Spinal cord (tissue), 10 donors: ENCODE results near the gene ABCC3. TPM values are rescaled to one million over a fixed set of nuclear protein-coding genes. Genes with fewer than 3 reads are reported as not detected.

Experiments
- DNase-seq, 6 donors: peaks; one replicate each; pipeline versions ENCODE4 v3.0.0 to v3.0.0-alpha.2; 2013 to 2015; ENCODE audit warnings: low spot score in 6 of 6, low read depth in 4 of 6
- H3K27ac ChIP-seq: one replicate; pipeline ENCODE4 v1.5.1; 2013; ENCODE audit warnings: low read depth, low read length, control low read depth
- H3K27me3 ChIP-seq: one replicate; pipeline ENCODE4 v1.6.1; 2013; ENCODE audit warnings: low read length; ENCODE audit not compliant: control insufficient read depth, insufficient read depth
- H3K36me3 ChIP-seq: one replicate; pipeline ENCODE4 v1.6.1; 2013; ENCODE audit warnings: low read length; ENCODE audit not compliant: control insufficient read depth, insufficient read depth
- H3K4me1 ChIP-seq: one replicate; pipeline ENCODE4 v1.6.1; 2013; ENCODE audit warnings: low read length; ENCODE audit not compliant: control insufficient read depth, insufficient read depth
- H3K4me3 ChIP-seq: one replicate; pipeline ENCODE4 v1.5.1; 2013; ENCODE audit warnings: low read depth, low read length, control low read depth
- H3K9me3 ChIP-seq: one replicate; pipeline ENCODE4 v1.6.1; 2013; ENCODE audit warnings: low read length; ENCODE audit not compliant: control insufficient read depth, insufficient read depth
- WGBS: methylation state at CpG from one replicate; pipeline ENCODE4 v1.1.5; 2013; ENCODE audit warnings: missing lambda C conversion rate; ENCODE audit not compliant: insufficient coverage; 5-methylcytosine and 5-hydroxymethylcytosine counted together
- polyA plus RNA-seq, 2 donors: library from polyadenylated mRNA; unstranded; fragments of 120-200 nt; gene quantifications; one replicate each; pipeline ENCODE4 v1.2.1, GENCODE V29; 2013; ENCODE audit not compliant: insufficient read length in 2 of 2
- total RNA-seq, 2 donors: library from RNA; depleted of rRNA in 1 of 2; stranded (reverse); fragments of 120-200 nt in 1 of 2; fragments of >200 nt in 1 of 2; gene quantifications; one replicate each; pipeline versions ENCODE4 v1.2.3 to v1.2.4, GENCODE V29; 2013 to 2014
- donor health status: healthy.

ABCC3 gene
- total and polyA plus RNA-seq, 4 donors = 0.17 to 1.2 (median 0.61) TPM

GRCh38 chr17:50590946-50591737, 43.5 kb upstream of the ABCC3 start:
- DNase-seq = no peak
- no peaks in the 10 kb centered on the region for H3K9me3 ChIP-seq
- H3K4me1 ChIP-seq = peaks cover 79% of the 10 kb centered on the region
- H3K4me3 ChIP-seq = no peak overlapping the region
- peaks cover 60% of the 10 kb centered on the region for H3K36me3 ChIP-seq
- H3K27ac ChIP-seq = no peak overlapping the region
- 96% methylated on average over 22 of the region's 24 CpGs for WGBS
- no peaks in the 10 kb centered on the region for H3K27me3 ChIP-seq

- no peak overlapping the region for H3K4me3 ChIP-seq
- WGBS = 11% methylated on average over 8 of the region's 10 CpGs
- peak in 2 of 6 donors; percentile 78 to 90 for DNase-seq
- no peaks in the 10 kb centered on the region for H3K9me3 ChIP-seq
- peaks cover 60% of the 10 kb centered on the region for H3K4me1 ChIP-seq
- no peaks in the 10 kb centered on the region for H3K27me3 ChIP-seq
- H3K27ac ChIP-seq = no peak overlapping the region
- H3K36me3 ChIP-seq = peaks cover 68% of the 10 kb centered on the region
Measured at GRCh38 chr17:50593321-50593720, 41.4 kb upstream of the ABCC3 start.

GRCh38 chr17:50594128-50594823, 40.4 kb upstream of the ABCC3 start:
- Histone ChIP-seq H3K36me3 (peaks cover 69% of the 10 kb centered on the region), H3K27me3 (no peaks in the 10 kb centered on the region), H3K4me3 (no peak overlapping the region), H3K27ac (no peak overlapping the region), H3K4me1 (peaks cover 51% of the 10 kb centered on the region), H3K9me3 (no peaks in the 10 kb centered on the region)
- DNase-seq = peak in 1 of 6 donors; percentile 73
- 37% methylated on average over 2 of the region's 11 CpGs for WGBS

- H3K9me3 ChIP-seq = no peaks in the 10 kb centered on the region
- H3K4me3 ChIP-seq = no peak overlapping the region
- peaks cover 72% of the 10 kb centered on the region for H3K36me3 ChIP-seq
- no peak overlapping the region for H3K27ac ChIP-seq
- peaks cover 45% of the 10 kb centered on the region for H3K4me1 ChIP-seq
- DNase-seq = no peak
- H3K27me3 ChIP-seq = no peaks in the 10 kb centered on the region
- WGBS = 62% methylated on average over 14 of the region's 21 CpGs
Measured at GRCh38 chr17:50594892-50595291, 39.8 kb upstream of the ABCC3 start.

GRCh38 chr17:50596191-50597037, 38.3 kb upstream of the ABCC3 start:
- Histone ChIP-seq H3K9me3 (no peaks in the 10 kb centered on the region), H3K27ac (no peak overlapping the region), H3K4me1 (peaks cover 31% of the 10 kb centered on the region), H3K27me3 (no peaks in the 10 kb centered on the region), H3K36me3 (peaks cover 72% of the 10 kb centered on the region), H3K4me3 (no peak overlapping the region)
- 63% methylated on average over 23 of the region's 34 CpGs for WGBS
- DNase-seq = no peak

GRCh38 chr17:50598487-50598886, 36.2 kb upstream of the ABCC3 start:
- no peak for DNase-seq
- WGBS = no CpG with 5 or more reads among the region's 5 CpGs
- H3K4me3 ChIP-seq = no peak overlapping the region
- H3K27me3 ChIP-seq = no peaks in the 10 kb centered on the region
- H3K9me3 ChIP-seq = no peaks in the 10 kb centered on the region
- H3K4me1 ChIP-seq = peaks cover 28% of the 10 kb centered on the region
- H3K27ac ChIP-seq = no peak overlapping the region
- peaks cover 76% of the 10 kb centered on the region for H3K36me3 ChIP-seq

- Histone ChIP-seq H3K4me1 (peaks cover 27% of the 10 kb centered on the region), H3K36me3 (peaks cover 77% of the 10 kb centered on the region), H3K9me3 (no peaks in the 10 kb centered on the region), H3K4me3 (no peak overlapping the region), H3K27ac (no peak overlapping the region), H3K27me3 (no peaks in the 10 kb centered on the region)
- WGBS = 95% methylated on average over 13 of the region's 15 CpGs
- no peak for DNase-seq
Measured at GRCh38 chr17:50599606-50600005, 35.1 kb upstream of the ABCC3 start.

GRCh38 chr17:50601823-50602375, 32.8 kb upstream of the ABCC3 start:
- Histone ChIP-seq H3K36me3 (peaks cover 70% of the 10 kb centered on the region), H3K27ac (no peak overlapping the region), H3K9me3 (no peaks in the 10 kb centered on the region), H3K27me3 (no peaks in the 10 kb centered on the region), H3K4me1 (peaks cover 37% of the 10 kb centered on the region), H3K4me3 (no peak overlapping the region)
- peak in 1 of 6 donors; percentile 59 for DNase-seq
- 55% methylated on average over 11 of the region's 13 CpGs for WGBS

- Histone ChIP-seq H3K36me3 (peaks cover 75% of the 10 kb centered on the region), H3K27ac (no peak overlapping the region), H3K4me3 (no peak overlapping the region), H3K27me3 (no peaks in the 10 kb centered on the region), H3K4me1 (peaks cover 37% of the 10 kb centered on the region), H3K9me3 (no peaks in the 10 kb centered on the region)
- no peak for DNase-seq
- WGBS = 90% methylated on average over 17 of the region's 18 CpGs
Measured at GRCh38 chr17:50602836-50603235, 31.8 kb upstream of the ABCC3 start.
